ENCODE data around the gene PDZD8. TPM values are rescaled to one million over a fixed set of nuclear protein-coding genes. Genes with fewer than 3 reads are reported as not detected.

Gene PDZD8
- total RNA-seq, 4 donors from 2014 or later: 32.1 to 43.7 (median 38.0) TPM

DNA sequence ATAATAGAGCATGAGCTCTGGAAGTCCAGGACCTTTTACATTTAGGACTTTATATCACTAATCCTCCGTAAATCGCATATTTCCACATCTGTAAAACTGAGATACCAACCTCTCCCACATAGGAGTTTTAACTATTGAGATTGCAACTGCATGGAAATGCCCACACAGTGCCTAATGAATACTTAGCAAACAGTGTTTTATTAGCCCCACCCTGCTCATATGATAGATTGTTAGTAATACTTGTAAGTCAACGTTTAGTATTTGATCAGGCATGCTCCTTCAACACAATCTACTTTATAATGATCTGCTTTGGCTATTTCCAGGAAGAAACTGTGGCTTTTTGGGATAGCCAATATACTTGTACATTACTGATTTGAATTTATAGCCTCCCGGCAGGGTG, 8.5 kb downstream of the PDZD8 start:
- H3K4me3 ChIP-seq: no peak overlapping the region
- no peaks in the 10 kb centered on the region for H3K9me3 ChIP-seq
- H3K27ac ChIP-seq (replicated peaks in 1 of 4): no peak overlapping the region
- no peaks in the 10 kb centered on the region for H3K27me3 ChIP-seq
- no peak for DNase-seq (ENCODE audit: extremely low spot score)
- peaks cover 23 to 77% (median 52%) of the 10 kb centered on the region in 4 donors for H3K4me1 ChIP-seq
- 78% methylated on average over 4 of the region's 4 CpGs for WGBS
- intact Hi-C loops (cut with DNase I): no loop called here
- no peaks in the 10 kb centered on the region for H3K36me3 ChIP-seq
- TF ChIP-seq POLR2A (IDR thresholded peaks at IDR 0.05; ENCODE audit: low read depth) (no peak), EP300 (IDR thresholded peaks at IDR 0.05) (no peak), POLR2AphosphoS5 (IDR thresholded peaks at IDR 0.05) (no peak)
- TF ChIP-seq, protein P1, sequence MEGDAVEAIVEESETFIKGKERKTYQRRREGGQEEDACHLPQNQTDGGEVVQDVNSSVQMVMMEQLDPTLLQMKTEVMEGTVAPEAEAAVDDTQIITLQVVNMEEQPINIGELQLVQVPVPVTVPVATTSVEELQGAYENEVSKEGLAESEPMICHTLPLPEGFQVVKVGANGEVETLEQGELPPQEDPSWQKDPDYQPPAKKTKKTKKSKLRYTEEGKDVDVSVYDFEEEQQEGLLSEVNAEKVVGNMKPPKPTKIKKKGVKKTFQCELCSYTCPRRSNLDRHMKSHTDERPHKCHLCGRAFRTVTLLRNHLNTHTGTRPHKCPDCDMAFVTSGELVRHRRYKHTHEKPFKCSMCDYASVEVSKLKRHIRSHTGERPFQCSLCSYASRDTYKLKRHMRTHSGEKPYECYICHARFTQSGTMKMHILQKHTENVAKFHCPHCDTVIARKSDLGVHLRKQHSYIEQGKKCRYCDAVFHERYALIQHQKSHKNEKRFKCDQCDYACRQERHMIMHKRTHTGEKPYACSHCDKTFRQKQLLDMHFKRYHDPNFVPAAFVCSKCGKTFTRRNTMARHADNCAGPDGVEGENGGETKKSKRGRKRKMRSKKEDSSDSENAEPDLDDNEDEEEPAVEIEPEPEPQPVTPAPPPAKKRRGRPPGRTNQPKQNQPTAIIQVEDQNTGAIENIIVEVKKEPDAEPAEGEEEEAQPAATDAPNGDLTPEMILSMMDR (IDR thresholded peaks at IDR 0.05): no peak

DNA sequence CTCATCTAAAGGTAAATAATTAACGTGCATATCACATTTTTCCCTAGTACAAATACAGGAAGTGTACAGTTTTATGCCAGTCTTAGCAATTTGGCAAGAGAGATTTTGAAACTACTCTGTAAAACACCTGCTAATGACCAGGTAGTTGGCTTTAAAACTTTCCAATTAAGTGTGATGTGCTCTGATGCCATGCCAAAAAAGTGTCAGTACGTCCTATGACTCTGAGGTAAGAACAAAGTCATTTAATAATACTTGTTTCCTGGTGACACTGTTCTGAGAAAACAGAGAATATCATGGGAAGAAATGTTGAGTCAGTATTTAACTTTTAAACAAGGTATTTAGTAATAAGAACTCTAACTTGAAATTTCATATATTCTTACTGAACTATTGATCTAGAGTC, 9.6 kb downstream of the PDZD8 start:
- no peak overlapping the region for H3K27ac ChIP-seq (replicated peaks in 1 of 4)
- peaks cover 15 to 77% (median 53%) of the 10 kb centered on the region in 4 donors for H3K4me1 ChIP-seq
- no peak for DNase-seq (ENCODE audit: extremely low spot score)
- no peaks in the 10 kb centered on the region for H3K27me3 ChIP-seq
- H3K36me3 ChIP-seq: no peaks in the 10 kb centered on the region
- intact Hi-C loops (cut with DNase I): no loop called here
- H3K9me3 ChIP-seq: no peaks in the 10 kb centered on the region
- no peak overlapping the region for H3K4me3 ChIP-seq
- TF ChIP-seq POLR2AphosphoS5 (IDR thresholded peaks at IDR 0.05) (no peak), EP300 (IDR thresholded peaks at IDR 0.05) (no peak), POLR2A (IDR thresholded peaks at IDR 0.05; ENCODE audit: low read depth) (no peak)
- TF ChIP-seq, protein P1 (IDR thresholded peaks at IDR 0.05): no peak
- WGBS: 34% methylated on average over 2 of the region's 2 CpGs

DNA sequence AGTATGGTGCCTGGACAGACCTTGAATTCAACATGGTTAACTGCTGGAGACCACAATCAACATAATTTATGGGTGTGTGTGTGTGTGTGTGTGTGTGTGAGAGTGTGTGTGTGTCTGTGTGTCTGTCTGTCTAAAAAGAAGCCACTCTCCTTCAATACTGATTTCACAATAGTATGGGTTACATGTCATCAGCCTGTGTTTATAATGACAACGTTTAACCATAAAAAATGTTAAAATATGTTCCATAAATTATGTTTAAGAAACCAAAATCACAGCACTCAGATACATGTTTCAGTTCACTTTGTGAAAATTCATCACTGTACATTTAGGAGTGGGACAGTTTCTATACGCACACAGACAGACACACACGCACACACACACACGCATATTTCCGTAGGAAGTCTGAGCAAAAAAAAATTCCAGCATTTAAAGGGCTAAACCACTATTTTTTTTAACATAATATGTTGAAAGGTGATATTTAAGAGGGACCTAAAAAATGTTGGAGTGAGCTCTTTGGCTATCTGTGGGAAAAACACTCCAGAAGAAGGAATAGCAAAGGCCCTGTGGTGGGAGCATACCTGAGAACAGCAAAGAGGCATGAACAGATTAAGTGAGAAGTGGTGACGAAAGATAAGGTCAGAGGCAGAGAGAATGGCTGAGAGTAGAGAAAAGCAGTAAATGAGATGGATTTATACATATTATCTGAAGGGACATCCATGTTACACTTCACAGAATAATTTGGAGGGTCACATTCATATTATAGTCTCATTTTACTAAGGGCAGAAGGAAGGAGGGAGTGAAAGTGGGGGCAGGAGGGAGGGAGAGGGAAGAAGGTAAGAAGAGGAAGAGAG, 10.9 kb downstream of the PDZD8 start:
- intact Hi-C loops (cut with DNase I): no loop called here
- TF ChIP-seq EP300 (IDR thresholded peaks at IDR 0.05): no peak
- no peak for TF ChIP-seq POLR2A (IDR thresholded peaks at IDR 0.05; ENCODE audit: low read depth)
- TF ChIP-seq, protein P1 (IDR thresholded peaks at IDR 0.05): no peak
- no peak for TF ChIP-seq POLR2AphosphoS5 (IDR thresholded peaks at IDR 0.05)
- H3K36me3 ChIP-seq: no peaks in the 10 kb centered on the region
- DNase-seq (ENCODE audit: extremely low spot score): no peak
- peaks cover 9 to 68% (median 47%) of the 10 kb centered on the region in 4 donors for H3K4me1 ChIP-seq
- H3K9me3 ChIP-seq: no peaks in the 10 kb centered on the region
- H3K4me3 ChIP-seq: no peak overlapping the region
- WGBS: 77% methylated on average over 6 of the region's 6 CpGs
- no peaks in the 10 kb centered on the region for H3K27me3 ChIP-seq
- no peak overlapping the region for H3K27ac ChIP-seq (replicated peaks in 1 of 4)

DNA sequence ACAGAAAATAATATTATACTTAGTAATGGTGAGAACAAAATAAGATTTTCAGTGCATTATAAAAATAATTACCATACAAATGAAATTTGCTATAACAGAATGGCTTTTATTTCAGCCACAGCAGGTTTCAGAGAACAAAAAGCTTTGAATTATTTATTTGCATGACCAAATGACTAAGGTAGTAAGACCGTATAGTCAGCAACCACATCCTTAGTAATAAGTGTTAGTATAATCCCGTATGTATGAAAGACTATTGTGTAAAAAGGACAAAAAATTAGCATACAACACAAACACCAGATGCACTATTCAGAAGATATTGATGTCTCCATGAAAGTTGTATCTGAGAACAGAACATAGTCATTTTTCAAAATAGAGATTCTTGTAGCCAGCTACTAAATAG, 12.2 kb downstream of the PDZD8 start:
- DNase-seq (ENCODE audit: extremely low spot score): no peak
- no peaks in the 10 kb centered on the region for H3K36me3 ChIP-seq
- H3K4me1 ChIP-seq: peaks cover 9 to 61% (median 45%) of the 10 kb centered on the region in 4 donors
- no peaks in the 10 kb centered on the region for H3K9me3 ChIP-seq
- no peak overlapping the region for H3K27ac ChIP-seq (replicated peaks in 1 of 4)
- no peaks in the 10 kb centered on the region for H3K27me3 ChIP-seq
- H3K4me3 ChIP-seq: no peak overlapping the region
- TF ChIP-seq POLR2A (IDR thresholded peaks at IDR 0.05; ENCODE audit: low read depth) (no peak), EP300 (IDR thresholded peaks at IDR 0.05) (no peak)
- TF ChIP-seq, protein P1 (IDR thresholded peaks at IDR 0.05): no peak
- 69% methylated on average over 2 of the region's 2 CpGs for WGBS
- intact Hi-C loops (cut with DNase I): no loop called here
